ENCODE measurements around the gene EOLA2. TPM values are rescaled to one million over a fixed set of nuclear protein-coding genes. Genes with fewer than 3 reads are reported as not detected.

Gene EOLA2
- total RNA-seq (2022; extraction: Qiagen RNA extraction; ENCODE audit: low read depth): 49.7 to 59.8 TPM (median 54.2 TPM) in 5 replicates

DNA sequence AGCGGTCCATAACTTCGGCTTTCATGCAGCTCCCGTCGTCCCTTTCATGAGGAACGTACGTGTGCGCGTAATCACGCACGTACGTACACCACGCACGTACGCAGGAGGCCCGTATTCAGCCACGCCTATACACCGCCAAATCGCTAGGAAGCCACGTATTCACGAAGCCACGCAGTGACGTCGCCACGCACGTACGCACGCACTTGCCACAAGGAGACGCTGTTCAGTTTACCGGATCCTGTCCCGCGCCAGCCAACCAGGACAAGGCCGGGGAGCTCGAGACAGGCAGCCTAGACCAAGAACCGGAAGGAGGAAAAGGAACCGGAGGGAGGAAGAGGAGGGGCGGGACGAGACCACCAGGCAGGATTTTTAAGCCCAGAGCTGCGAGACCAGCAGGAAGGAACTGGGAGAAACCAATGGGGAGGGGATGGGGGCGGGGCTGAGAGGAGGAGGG is at the start of gene EOLA2:
Gene EOLA2 (minus strand): TSS at position 65 of the 454 bp plus-strand sequence. CDS start 4,617 bp downstream, outside the sequence.

GRCh38 chrX:149929400-149929799 is 8.9 kb downstream of the EOLA2 start, which contains the start of gene HSFX4:
Gene HSFX4 (plus strand): TSS chrX:149929573. CDS start chrX:149929645, 72 bp downstream.

Other genes with a start within 250 kb of the EOLA2 start
- gene MAGEA11, start 226.4 kb downstream of the EOLA2 start, total RNA-seq (2022; extraction: Qiagen RNA extraction; ENCODE audit: low read depth): not detected in 5 replicates
- 0.13 to 0.44 TPM (median 0.43 TPM) in 5 replicates for gene HSFX1, start 164.4 kb downstream of the EOLA2 start, total RNA-seq (2022; extraction: Qiagen RNA extraction; ENCODE audit: low read depth)
- gene MAGEA9, start 156.6 kb downstream of the EOLA2 start, total RNA-seq (2022; extraction: Qiagen RNA extraction; ENCODE audit: low read depth): not detected in 5 replicates
- not detected in 5 replicates for gene MAGEA8, start 57.3 kb downstream of the EOLA2 start, total RNA-seq (2022; extraction: Qiagen RNA extraction; ENCODE audit: low read depth)
- not detected in 5 replicates for gene HSFX4, start 8.9 kb downstream of the EOLA2 start, total RNA-seq (2022; extraction: Qiagen RNA extraction; ENCODE audit: low read depth)